Measurements from ENCODE around the gene JUN.

DNA sequence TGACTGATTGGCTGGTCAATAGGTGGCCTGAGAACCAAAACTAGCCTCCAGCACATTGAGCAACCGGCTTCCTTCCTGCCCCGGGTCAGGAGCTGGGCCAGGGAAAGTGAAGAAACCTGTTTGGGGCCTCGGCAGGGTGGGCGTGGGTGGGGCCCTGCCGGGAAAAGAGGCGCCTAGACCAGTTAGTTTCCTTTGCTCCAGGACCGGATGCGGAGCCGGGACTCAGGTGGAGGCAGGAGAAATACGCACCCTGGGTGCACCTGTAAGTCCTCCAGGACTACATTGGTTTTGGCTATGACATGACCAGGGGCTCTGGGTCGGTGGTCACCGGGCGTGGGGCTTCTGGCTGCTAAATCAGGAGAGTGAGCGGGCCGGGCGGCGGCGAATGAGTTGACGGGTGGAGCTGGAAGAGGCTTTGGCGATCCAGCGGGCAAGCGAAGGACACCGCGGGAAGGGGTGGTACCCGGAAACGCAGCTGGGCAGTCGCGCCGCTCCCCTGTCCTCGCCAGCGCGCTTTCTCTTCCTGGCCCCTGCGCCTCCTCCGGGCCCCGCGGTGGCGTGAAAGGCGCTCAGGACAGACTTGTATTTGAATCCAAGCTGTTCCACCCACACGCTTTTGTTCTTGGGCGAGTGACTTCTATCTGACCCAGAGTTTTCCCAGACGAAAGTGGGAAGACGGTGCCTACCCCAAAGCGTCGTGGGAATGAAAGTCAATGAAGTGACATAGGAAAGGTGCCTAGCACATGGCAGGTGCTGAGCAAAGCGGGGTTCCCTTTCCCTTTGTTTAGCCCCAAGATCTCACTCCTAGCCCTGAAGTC lies 30.6 kb upstream of the JUN start:
- TF ChIP-seq, protein P1, sequence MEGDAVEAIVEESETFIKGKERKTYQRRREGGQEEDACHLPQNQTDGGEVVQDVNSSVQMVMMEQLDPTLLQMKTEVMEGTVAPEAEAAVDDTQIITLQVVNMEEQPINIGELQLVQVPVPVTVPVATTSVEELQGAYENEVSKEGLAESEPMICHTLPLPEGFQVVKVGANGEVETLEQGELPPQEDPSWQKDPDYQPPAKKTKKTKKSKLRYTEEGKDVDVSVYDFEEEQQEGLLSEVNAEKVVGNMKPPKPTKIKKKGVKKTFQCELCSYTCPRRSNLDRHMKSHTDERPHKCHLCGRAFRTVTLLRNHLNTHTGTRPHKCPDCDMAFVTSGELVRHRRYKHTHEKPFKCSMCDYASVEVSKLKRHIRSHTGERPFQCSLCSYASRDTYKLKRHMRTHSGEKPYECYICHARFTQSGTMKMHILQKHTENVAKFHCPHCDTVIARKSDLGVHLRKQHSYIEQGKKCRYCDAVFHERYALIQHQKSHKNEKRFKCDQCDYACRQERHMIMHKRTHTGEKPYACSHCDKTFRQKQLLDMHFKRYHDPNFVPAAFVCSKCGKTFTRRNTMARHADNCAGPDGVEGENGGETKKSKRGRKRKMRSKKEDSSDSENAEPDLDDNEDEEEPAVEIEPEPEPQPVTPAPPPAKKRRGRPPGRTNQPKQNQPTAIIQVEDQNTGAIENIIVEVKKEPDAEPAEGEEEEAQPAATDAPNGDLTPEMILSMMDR (conservative IDR thresholded peaks at IDR 0.05) = no peak
- TF ChIP-seq EZH2 (IDR thresholded peaks at IDR 0.05; ENCODE audit: low read depth) = no peak

All from PC-9 (cell line).